HCT116 (cell line): ENCODE measurements around the gene MSRB2. TPM values are rescaled to one million over a fixed set of nuclear protein-coding genes. Genes with fewer than 3 reads are reported as not detected.

Experiments used
- ATAC-seq: fragments of 200-7000 bp; cut with Tn5 transposase; 2 replicates; pipeline ENCODE4 v1.9.1; 2020; ENCODE audit warnings: mild to moderate bottlenecking, moderate library complexity
- BruUV-seq: library from RNA; stranded (reverse); fragments of 400-500 nt; replicated peaks from 2 replicates; lab custom pipeline; 2021; lab: Mats Ljungman, UMichigan
- CTCF ChIA-PET: fragments of 300-600 bp; sonication (Branson Sonifier 250); formaldehyde crosslinking; loops from one replicate; lab custom pipeline; 2021; ENCODE audit warnings: antibody characterized with exemption; lab: Charles Lee
- POLR2A ChIA-PET: fragments of 300-600, 350-600 bp; sonication (Branson Sonifier 250); formaldehyde crosslinking; loops from one replicate; lab custom pipeline; 2021; ENCODE audit warnings: antibody characterized with exemption; lab: Charles Lee
- RAD21 ChIA-PET, 2 experiments: fragments of 300-600 bp; sonication (Branson Sonifier 250); formaldehyde crosslinking; loops; one replicate each; lab custom pipeline; 2023; ENCODE audit warnings: low total read pairs in 2 of 2; ENCODE audit not compliant: uncharacterized antibody in 2 of 2, unreplicated experiment in 2 of 2, low non-redundant PET in 1 of 2; lab: Charles Lee
- DNase-seq: peaks from one replicate; pipeline ENCODE4 v3.0.0-alpha.2; 2010; ENCODE audit warnings: low read depth, low spot score
- H2AFZ ChIP-seq: fragments of 200-600 bp; shearing (Covaris generic), sonication (generic); 2 replicates; pipeline ENCODE4 v1.6.1; 2017; ENCODE audit warnings: low read depth, mixed run types, mixed read lengths, antibody characterized with exemption, low read length; ENCODE audit not compliant: poor library complexity, severe bottlenecking
- H3K27ac ChIP-seq: 2 replicates; pipeline ENCODE4 v1.5.1; 2012; ENCODE audit warnings: low read depth, low read length
- H3K27me3 ChIP-seq: fragments of 200-600 bp; sonication (generic); 2 replicates; pipeline ENCODE4 v1.6.1; 2016; ENCODE audit warnings: mixed run types, low read length, mixed read lengths; ENCODE audit not compliant: insufficient read depth
- H3K36me3 ChIP-seq, 2 experiments: fragments of 200-500 bp in 1 of 2; fragments of 200-600 bp in 1 of 2; sonication (Bioruptor generic) in 1 of 2; sonication (generic) in 1 of 2; 2 replicates each; pipeline versions ENCODE4 v1.5.1 to v1.6.1; 2014 to 2016; ENCODE audit warnings: low read length in 2 of 2, inconsistent platforms in 1 of 2, mixed read lengths in 1 of 2, mixed run types in 1 of 2; ENCODE audit not compliant: insufficient read depth in 2 of 2, control insufficient read depth in 1 of 2
- H3K4me1 ChIP-seq, 2 experiments: fragments of 200-600 bp in 1 of 2; sonication (generic) in 1 of 2; 2 replicates each; pipeline versions ENCODE4 v1.5.1 to v1.6.1; 2012 to 2017; ENCODE audit warnings: low read length in 2 of 2, inconsistent platforms in 1 of 2, mild to moderate bottlenecking in 1 of 2, mixed read lengths in 1 of 2, mixed run types in 1 of 2, moderate library complexity in 1 of 2; ENCODE audit not compliant: insufficient read depth in 2 of 2, control insufficient read depth in 1 of 2
- H3K4me2 ChIP-seq: fragments of 200-600 bp; sonication (generic); 2 replicates; pipeline ENCODE4 v1.6.1; 2017; ENCODE audit warnings: mixed run types, low read length, mixed read lengths
- H3K4me3 ChIP-seq, 2 experiments: fragments of 200-600 bp in 1 of 2; sonication (generic) in 1 of 2; replicated peaks in 1 of 2; 2 replicates each; pipeline ENCODE4 v1.5.1; 2011 to 2016; ENCODE audit warnings: low read length in 2 of 2, control low read depth in 1 of 2, low read depth in 1 of 2, mild to moderate bottlenecking in 1 of 2, mixed read lengths in 1 of 2, mixed run types in 1 of 2
- H3K79me2 ChIP-seq: fragments of 200-600 bp; sonication (generic); 2 replicates; pipeline ENCODE4 v1.6.1; 2017; ENCODE audit warnings: mild to moderate bottlenecking, mixed run types, low read length, moderate library complexity, mixed read lengths; ENCODE audit not compliant: insufficient read depth
- H3K9ac ChIP-seq: fragments of 200-600 bp; sonication (generic); 2 replicates; pipeline ENCODE4 v1.6.1; 2016; ENCODE audit warnings: low read length, mixed read lengths
- H3K9me2 ChIP-seq: fragments of 200-600 bp; sonication (generic), shearing (Covaris generic); 2 replicates; pipeline ENCODE4 v1.6.1; 2017; ENCODE audit warnings: mixed run types, mild to moderate bottlenecking, moderate library complexity; ENCODE audit not compliant: insufficient read depth
- H3K9me3 ChIP-seq, 2 experiments: fragments of 200-500 bp in 1 of 2; fragments of 200-600 bp in 1 of 2; sonication (Bioruptor generic) in 1 of 2; sonication (generic) in 1 of 2; 2 replicates each; pipeline ENCODE4 v1.6.1; 2014 to 2017; ENCODE audit warnings: low read length in 2 of 2, mixed read lengths in 2 of 2, inconsistent platforms in 1 of 2, low read depth in 1 of 2, mild to moderate bottlenecking in 1 of 2, mixed run types in 1 of 2, moderate library complexity in 1 of 2; ENCODE audit not compliant: control insufficient read depth in 1 of 2, insufficient read depth in 1 of 2
- H4K20me1 ChIP-seq: fragments of 200-600 bp; sonication (generic), shearing (Covaris generic); 2 replicates; pipeline ENCODE4 v1.6.1; 2017; ENCODE audit warnings: mixed run types, mild to moderate bottlenecking, moderate library complexity; ENCODE audit not compliant: insufficient read depth
- CEBPB ChIP-seq: IDR thresholded peaks from 2 replicates; pipeline ENCODE4 v1.6.1; 2012; ENCODE audit warnings: low read depth
- FOSL1 ChIP-seq: IDR thresholded peaks from 2 replicates; pipeline ENCODE4 v1.6.1; 2012; ENCODE audit warnings: low read depth
- MAX ChIP-seq: IDR thresholded peaks from 2 replicates; pipeline ENCODE4 v1.6.1; 2012
- POLR2AphosphoS5 ChIP-seq: IDR thresholded peaks from 2 replicates; pipeline ENCODE4 v1.6.1; 2011; ENCODE audit warnings: mild to moderate bottlenecking, low read depth, low read length, moderate library complexity
- REST ChIP-seq: IDR thresholded peaks from 2 replicates; pipeline ENCODE4 v1.6.1; 2012; ENCODE audit warnings: low read depth
- SP1 ChIP-seq: IDR thresholded peaks from 2 replicates; pipeline ENCODE4 v1.6.1; 2012; ENCODE audit warnings: low read depth
- TCF7L2 ChIP-seq: IDR thresholded peaks from 2 replicates; pipeline ENCODE4 v1.7.0; 2011; ENCODE audit warnings: borderline replicate concordance, inconsistent platforms; ENCODE audit not compliant: insufficient read depth, insufficient read length; ENCODE audit errors: extremely low read depth
- YY1 ChIP-seq: IDR thresholded peaks from 2 replicates; pipeline ENCODE4 v1.6.1; 2011; ENCODE audit warnings: low read length, low read depth, moderate library complexity, mild to moderate bottlenecking; ENCODE audit not compliant: insufficient replicate concordance; ENCODE audit errors: extremely low read depth
- ZNF274 ChIP-seq: fragments of 200-500 bp; sonication (Bioruptor generic); IDR thresholded peaks from 2 replicates; pipeline ENCODE4 v1.6.1; 2014; ENCODE audit warnings: mild to moderate bottlenecking, low read depth, low read length, inconsistent platforms
- intact Hi-C: fragments of 100-400 bp; cut with micrococcal nuclease; formaldehyde crosslinking; loops from 2 replicates; pipeline ENCODE4 v1.10.0; 2022
- total RNA-seq: library from RNA; stranded (reverse); gene quantifications from one replicate; pipeline ENCODE4 v1.2.1, GENCODE V29; 2021; ENCODE audit not compliant: unreplicated experiment
- TF ChIP-seq, protein P1 (sequence below): IDR thresholded peaks from 2 replicates; pipeline ENCODE4 v1.6.1; 2011; ENCODE audit warnings: mild to moderate bottlenecking, low read length, moderate library complexity; ENCODE audit not compliant: insufficient replicate concordance; ENCODE audit errors: extremely low read depth
- TF ChIP-seq, protein P2 (sequence below): IDR thresholded peaks from 2 replicates; pipeline ENCODE4 v1.6.1; 2012

MSRB2 gene
- total RNA-seq, 1 experiment from 2014 or later: 13.6 TPM

GRCh38 chr10:23046027-23046426, 49.4 kb upstream of the MSRB2 start (continued):
- TF ChIP-seq, protein P1, sequence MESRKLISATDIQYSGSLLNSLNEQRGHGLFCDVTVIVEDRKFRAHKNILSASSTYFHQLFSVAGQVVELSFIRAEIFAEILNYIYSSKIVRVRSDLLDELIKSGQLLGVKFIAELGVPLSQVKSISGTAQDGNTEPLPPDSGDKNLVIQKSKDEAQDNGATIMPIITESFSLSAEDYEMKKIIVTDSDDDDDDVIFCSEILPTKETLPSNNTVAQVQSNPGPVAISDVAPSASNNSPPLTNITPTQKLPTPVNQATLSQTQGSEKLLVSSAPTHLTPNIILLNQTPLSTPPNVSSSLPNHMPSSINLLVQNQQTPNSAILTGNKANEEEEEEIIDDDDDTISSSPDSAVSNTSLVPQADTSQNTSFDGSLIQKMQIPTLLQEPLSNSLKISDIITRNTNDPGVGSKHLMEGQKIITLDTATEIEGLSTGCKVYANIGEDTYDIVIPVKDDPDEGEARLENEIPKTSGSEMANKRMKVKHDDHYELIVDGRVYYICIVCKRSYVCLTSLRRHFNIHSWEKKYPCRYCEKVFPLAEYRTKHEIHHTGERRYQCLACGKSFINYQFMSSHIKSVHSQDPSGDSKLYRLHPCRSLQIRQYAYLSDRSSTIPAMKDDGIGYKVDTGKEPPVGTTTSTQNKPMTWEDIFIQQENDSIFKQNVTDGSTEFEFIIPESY: no peak
- TF ChIP-seq ZNF274 (no peak), REST (no peak), SP1 (no peak)
- TF ChIP-seq, protein P2, sequence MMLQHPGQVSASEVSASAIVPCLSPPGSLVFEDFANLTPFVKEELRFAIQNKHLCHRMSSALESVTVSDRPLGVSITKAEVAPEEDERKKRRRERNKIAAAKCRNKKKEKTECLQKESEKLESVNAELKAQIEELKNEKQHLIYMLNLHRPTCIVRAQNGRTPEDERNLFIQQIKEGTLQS: no peak

DNA sequence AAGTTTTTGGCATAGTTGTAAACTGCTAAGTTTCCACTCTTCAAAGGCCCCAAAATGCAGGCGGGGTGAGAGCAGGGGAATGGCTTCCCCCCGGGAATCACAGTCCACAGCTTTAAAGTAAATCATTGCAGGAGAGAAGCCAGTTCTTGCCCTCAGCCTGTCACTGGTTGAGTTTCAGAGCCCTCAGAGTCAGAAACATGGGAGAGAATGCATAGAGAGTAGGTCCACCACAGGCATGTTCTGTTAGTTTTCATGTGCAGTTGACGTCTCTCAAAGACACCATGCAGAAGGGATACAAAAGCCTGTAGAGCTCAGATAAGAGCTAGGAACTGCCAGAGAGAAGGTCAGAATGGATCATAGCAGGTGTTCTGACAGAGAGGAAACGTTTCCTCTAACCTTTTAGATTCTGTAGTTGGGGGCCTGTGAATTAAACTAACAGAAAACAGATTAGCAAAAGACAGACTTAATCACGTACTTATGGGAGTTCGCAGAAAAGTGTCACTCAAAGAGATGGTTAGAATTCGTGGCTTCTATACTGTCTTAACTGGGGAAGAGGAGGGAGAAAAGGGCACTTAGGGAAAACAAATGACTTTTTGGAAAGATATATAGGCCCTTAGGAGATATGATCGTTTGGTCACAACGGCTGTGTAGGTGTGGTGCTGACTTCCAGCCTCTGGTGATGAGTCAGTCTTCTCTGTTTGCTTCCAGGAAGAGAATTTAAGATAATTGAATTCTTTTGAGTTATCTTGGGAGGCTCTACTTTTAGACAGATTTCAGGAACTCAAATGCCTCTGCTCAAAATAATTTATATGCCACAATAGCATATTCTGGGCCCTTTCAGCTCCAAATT, 48.0 kb upstream of the MSRB2 start:
- Histone ChIP-seq H3K79me2 (no peaks in the 10 kb centered on the region), H4K20me1 (no peaks in the 10 kb centered on the region), H3K4me3 (no peak overlapping the region), H3K27me3 (no peaks in the 10 kb centered on the region), H3K9ac (no peak overlapping the region), H2AFZ (peak overlapping the region; percentile 70), H3K36me3 (no peaks in the 10 kb centered on the region), H3K27ac (no peak overlapping the region), H3K9me3 (no peaks in the 10 kb centered on the region), H3K4me1 (peaks cover 0 to 14% of the 10 kb centered on the region in 2 experiments; a peak in 2 of 4 replicates), H3K4me2 (peak overlapping the region; percentile 51), H3K9me2 (peaks cover 1% of the 10 kb centered on the region; the same call in 1 of the 2 replicates)
- RAD21 ChIA-PET: no interaction called here
- ATAC-seq (no peak), DNase-seq (no peak)
- intact Hi-C loops: no loop called here
- CTCF ChIA-PET: interaction anchor here (0.9 kb wide), 1 partner anchor 12 kb away, joined by 3 read pairs; no protein-coding TSS in a partner anchor
- BruUV-seq: no TSS peak
- POLR2A ChIA-PET: no interaction called here
- TF ChIP-seq YY1 (no peak), TCF7L2 (no peak), CEBPB (no peak), POLR2AphosphoS5 (no peak), FOSL1 (peak; percentile 31; the same call in 1 of the 2 replicates), MAX (no peak), ZNF274 (no peak), REST (no peak)
- TF ChIP-seq, protein P2: no peak
